HPDE6-E6E7 (cell line): ENCODE results near the gene GALR3.
"Not testable (repeated sequence)": the region's sequence is repeated elsewhere in the genome, so short reads cannot be mapped to it uniquely, and the experiment has no call there.

Source experiments
- DNase-seq: peaks from one replicate; pipeline ENCODE4 v3.0.0; 2011; ENCODE audit warnings: missing footprints; ENCODE audit errors: extremely low spot score

Gene GALR3, protein sequence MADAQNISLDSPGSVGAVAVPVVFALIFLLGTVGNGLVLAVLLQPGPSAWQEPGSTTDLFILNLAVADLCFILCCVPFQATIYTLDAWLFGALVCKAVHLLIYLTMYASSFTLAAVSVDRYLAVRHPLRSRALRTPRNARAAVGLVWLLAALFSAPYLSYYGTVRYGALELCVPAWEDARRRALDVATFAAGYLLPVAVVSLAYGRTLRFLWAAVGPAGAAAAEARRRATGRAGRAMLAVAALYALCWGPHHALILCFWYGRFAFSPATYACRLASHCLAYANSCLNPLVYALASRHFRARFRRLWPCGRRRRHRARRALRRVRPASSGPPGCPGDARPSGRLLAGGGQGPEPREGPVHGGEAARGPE

DNA sequence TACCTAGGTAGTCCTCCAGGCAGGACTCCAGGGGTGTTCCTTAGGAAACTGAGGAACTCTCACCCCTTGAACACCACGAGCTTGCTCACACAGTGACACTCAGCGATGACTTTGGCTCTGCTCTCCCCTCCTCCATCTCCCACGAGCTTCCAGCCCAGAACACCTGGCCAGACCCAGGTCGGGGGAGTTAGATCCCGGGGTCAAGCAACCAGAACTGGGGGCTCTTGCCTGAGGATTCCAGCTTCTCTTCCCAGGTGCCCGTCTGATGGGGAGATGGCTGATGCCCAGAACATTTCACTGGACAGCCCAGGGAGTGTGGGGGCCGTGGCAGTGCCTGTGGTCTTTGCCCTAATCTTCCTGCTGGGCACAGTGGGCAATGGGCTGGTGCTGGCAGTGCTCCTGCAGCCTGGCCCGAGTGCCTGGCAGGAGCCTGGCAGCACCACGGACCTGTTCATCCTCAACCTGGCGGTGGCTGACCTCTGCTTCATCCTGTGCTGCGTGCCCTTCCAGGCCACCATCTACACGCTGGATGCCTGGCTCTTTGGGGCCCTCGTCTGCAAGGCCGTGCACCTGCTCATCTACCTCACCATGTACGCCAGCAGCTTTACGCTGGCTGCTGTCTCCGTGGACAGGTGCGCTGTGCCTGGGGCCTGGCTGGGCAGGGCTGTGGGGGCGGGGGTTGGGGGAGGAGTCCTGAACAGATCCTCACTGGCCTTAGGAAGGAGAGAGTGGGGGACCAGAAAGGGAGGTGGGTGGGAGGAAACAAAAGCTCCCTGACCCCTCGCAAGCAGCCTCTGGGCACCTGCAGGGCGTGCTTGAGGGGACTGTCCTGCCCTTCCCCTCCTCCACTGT lies at the start of gene GALR3:
TSS of gene GALR3 (plus strand) at position 249 of the 852 bp plus-strand sequence. CDS start at position 274, 25 bp downstream.
- DNase-seq = no peak

DNA sequence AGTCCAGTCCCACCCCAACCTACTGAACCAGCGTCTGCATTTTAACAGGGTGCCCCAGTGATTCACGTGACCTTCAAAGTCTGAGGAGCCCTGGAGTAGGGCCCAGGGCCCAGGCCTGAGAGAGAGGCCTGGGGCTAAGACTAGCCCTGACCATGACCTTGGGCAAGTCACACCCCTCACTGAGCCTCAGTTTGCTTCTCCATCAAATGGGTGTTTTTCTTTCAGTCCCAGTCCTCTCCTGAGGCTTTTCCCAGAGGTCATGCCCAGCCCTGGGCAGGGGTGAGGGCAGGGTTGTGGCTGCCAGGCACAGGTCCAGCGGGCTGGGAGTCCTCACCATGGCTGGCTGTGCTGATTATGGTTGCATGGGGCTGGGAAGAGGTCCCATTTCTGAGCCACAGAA lies 48.5 kb upstream of the GALR3 start:
- DNase-seq = no peak

DNA sequence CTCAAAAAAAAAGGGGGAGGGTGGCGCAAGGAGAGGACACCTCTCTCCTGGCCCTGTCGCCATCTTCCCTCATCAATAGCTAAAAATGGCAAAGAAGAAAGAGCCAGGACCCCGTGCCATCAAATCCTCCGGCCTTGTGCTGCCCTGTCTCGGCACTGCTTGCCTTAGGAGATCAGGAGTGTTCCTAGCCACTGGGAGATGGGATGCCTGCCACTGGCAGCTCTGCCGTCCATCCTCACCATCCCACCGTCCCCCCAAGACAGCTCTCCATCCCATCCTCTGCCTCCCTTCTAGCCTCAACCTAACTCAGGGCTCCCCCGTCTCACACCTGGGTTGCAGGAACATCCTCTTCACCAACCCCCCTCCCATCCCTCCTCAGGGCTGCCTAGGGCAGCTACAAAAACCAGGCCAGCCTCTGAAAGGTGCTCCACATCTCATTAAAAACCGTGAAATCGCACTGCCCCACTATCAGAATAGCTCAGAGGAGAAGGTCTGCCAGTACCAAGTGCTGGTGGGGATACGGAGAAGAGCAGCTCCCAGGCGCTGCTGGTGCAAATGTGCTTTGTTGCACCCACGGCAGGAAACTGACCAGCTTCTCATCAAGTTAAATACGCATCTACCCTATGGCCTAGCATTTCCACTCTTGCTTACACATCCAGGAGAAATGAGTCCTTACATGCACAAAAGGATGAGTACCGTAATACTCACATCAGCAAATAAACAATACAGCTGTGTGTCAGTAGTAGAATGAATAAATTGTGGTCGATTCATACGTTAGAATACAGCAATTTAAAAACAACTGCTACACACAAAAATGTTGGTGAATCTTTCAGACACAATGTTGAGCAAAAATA lies 47.2 kb upstream of the GALR3 start:
- DNase-seq = peak; percentile 67

DNA sequence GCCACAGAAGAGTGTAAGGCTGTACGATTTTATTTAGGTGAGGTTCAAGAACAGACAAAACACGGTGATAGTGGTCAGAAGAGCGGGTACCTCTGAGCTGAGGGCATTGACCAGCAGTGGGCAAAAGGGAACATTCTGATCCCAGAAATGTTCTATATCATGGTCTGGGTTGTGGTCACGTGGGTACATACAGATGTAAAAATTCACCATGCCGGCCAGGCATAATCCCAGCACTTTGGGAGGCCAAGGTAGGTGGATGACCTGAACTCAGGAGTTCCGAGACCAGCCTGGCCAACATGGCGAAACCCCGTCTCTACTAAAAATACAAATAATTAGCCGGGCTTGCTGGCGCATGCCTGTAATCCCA lies 46.6 kb upstream of the GALR3 start:
- no peak for DNase-seq

DNA sequence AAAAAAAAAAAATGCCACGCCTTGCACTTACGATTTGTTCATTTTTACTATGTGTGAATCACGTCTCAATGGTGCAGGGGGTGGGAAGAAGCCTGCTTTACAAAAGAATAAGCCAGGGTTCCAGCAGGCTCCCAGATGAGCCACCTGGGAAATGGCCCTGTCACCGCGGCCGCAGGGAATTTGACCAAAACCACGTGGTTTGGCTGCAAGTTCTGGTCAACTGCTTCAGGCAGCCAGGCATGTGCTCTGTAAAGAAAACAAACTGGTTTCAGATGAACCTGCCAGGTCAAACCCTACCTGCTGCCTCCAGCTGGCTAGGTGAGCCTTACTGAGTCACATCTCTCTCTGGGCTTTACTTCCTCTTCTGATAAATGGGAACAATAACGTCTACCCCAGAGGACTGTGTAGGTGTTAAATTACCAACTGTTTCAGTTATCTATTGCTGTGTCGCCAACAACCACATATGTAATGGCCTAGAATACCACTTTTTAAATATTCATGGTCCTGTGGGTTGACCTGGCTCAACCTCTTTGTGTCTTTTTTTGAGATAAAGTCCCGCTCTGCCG lies 46.0 kb upstream of the GALR3 start:
- peak; percentile 83 for DNase-seq

DNA sequence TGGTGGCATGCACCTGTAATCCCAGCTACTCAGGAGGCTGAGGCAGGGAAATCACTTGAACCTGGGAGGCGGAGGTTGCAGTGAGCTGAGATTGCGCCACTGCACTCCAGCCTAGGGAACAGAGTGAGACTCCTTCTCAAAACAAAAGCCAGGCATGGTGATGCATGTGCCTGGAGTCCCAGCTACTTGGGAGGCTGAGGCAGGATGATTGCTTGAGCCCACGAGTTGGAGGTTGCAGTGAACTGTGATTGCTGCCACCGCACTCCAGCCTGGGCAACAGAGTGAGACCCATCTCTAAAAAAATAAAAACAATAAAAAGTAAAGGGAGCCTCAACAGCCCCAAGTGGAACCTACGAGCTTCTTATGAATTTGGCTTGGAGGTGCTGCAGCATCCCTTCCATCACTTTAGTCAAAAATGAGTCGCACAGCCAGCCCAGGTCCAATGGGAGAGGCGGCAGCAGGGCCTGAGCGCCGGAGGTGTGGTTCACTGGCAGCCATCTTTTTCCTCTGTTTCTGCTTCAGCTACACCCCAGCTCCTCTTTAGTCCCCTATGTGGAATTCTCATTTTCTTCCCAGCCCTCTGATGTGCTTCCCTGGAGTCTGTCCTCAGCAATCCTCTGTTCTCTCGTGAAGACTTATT lies 44.7 kb upstream of the GALR3 start:
- no peak for DNase-seq

DNA sequence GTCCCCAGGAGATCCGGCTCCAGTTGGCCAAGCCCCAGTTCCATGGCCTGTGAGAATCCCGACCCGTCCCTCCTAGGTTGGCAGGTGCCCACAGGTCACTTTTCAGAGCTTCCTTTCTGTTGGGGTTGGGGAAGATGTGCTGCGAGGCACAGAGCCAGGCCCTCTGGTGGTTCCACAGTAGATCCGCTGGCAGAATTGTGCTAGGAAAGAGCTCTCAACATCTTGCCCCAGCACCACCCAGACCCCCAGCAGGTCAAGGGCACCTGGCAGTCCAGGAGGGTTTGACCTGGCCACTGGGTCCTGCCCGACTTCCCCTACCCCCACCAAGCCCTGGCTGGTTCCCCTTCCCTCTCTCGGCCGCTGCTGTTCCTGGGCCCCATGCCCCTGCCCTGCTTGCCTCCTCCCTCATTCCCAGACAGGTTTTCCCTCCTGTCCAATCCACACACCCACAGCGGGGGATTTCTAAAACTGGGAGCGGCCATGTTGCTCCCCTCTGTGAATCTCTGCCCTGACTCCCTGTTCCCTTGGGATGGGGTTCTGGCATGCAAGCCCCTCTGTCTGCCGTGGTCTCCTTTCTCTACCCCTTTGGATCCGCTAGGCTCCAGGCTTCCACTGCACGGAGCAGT lies 41.6 kb upstream of the GALR3 start:
- DNase-seq = no peak

DNA sequence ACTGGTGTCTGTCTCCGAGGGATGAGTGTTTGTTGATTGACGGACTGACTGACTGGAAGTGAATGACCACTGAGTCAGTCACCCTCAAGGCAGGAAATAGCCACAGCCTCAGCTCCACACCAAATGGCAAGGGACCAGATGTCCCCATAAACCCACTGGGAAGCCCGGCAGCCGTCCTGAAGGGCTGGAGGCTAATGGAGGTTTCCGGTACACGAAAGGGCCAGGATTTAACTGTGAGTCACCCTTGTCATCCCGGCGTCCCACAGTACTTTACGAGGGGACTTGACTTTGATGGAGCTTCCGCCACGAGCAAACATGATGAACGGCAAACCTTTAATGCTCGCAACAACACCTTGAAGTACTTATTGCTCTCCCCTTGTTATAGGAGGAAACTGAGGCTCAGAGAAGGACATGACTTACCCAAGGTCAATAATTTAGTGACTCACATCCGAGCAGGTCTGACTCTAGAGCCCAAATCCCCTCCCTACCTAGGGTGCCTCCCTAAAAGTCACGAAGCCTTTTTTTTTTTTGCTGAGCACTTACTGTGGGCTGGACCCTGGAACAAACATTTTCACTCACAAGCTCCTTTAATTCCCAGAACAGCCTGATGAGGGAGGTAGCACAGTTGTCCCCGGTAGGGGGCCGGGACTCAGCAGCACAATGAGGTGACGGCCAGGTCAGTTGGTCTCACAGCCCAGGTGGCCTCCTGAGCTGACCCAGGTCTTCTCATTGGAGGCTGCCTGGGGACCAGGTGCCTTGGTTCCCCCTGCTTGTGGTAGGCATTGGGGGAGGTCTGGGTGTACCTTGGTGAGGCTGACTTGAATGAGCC lies 40.6 kb upstream of the GALR3 start:
- DNase-seq = no peak

DNA sequence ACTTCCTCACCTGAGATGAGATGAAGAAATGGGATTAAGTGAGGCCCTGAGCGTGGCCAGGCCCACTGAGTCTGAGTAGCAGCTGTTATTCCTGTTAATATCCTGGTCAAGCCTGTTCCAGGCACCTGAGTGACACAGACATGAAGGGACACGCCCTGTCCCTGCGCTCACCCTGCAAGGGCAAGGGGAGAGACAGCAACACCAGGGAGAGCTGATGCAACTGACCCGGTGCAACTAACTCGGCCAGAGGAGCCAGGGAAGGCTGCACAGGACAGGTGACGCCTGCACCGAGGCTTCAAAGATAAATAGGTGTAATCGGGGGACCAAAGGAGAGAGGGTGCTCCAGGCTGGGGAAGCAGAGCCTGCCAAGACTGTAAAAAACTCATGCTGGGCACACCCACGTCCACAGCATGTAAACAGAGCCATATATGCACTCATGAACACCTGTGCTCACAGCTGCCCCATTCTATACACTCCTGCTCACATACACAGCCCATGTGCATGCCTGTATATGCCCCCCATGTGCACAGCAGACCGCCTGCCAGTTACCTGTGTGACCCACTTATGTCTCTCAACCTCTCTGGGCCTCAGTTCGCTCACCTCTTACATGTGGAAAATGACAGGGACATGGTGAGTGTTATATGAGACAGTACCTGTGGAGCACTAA lies 38.2 kb upstream of the GALR3 start:
- DNase-seq = peak; percentile 58

DNA sequence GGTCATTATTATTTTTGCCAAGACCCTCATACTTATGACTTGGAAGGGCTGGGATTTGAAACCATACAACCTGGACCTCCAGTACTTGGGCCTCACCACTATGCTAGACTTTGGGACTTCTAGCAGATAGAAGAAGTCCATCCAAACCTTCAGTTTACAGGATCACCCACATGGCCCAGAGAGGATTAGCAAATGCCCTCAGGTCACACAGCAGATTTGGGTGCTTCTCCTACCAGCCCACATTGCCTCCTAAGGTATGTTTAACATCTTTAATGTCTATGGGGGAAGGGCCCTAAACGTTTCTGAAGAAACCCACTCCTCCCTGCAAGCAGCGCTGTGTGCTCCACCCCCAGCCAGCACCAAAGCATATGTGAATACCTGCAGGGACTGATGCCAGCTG lies 32.9 kb upstream of the GALR3 start:
- DNase-seq = no peak

DNA sequence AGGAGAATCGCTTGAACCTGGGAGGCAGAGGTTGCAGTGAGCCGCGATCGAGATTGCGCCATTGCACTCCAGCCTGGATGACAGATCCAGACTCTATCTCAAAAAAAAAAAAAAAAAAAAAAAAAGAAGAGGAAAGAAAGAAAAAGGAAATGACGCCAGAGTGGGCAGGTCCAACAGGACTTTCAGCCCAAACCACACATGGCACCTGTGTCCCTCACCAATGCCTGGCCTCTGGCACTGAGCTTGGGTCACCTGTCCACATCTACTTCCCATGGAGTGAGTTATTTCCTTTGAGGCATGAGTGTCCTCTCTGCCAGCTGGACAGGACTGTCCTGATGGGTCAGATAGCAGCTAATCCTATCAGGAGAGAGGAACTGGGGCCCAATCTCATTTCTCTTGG lies 30.7 kb upstream of the GALR3 start:
- no peak for DNase-seq

DNA sequence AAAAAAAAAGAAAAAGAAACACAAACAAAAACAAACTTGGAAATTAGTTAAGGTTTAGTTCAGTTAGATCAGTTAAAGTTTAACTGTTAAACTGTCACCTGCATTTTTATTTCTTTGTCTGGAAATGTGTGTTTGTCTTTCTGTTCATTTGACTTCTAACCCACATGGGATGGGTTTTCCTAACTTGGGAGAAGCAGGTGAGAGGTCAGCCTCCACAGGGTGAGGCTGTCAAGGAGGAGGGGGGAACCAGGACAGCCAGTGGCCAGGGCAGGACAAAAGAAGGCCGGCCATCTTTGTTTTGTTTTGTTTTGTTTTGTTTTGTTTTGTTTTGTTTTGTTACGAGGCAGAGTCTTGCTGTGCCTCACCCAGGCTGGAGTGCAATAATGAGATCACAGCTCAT lies 28.8 kb upstream of the GALR3 start:
- no peak for DNase-seq

DNA sequence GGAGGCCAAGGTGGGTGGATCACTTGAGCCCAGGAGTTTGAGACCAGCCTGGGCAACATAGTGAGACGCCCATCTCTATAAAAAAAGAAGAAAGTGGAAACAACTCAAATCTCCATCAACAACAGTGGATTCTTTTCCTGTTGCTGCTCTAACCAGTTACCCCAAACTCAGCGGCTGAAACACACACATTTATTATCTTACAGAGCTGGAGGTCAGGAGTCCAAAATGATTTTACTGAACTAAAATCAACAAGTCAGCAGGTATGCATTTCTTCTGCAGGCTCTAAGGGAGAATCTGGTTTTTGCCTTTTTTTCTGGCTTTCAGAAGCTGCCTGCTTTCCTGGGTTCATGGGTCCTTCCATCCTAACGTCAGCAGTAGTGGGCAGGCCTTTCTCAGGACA lies 27.1 kb upstream of the GALR3 start:
- no peak for DNase-seq

DNA sequence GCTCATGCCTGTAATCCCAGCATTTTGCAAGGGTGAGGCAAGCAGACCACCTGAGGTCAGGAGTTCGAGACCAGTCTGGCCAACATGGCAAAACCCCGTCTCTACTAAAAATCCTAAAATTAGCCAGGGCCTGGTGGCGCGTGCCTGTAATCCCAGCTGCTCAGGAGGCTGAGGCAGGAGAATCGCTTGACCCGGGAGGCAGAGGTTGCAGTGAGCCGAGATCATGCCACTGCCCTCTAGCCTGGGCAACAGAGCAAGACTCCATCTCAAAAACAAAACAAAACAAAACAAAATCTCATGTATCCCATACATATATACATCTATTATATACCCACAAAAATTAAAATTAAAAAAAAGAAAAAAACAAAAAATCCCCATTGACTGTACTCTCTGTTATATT lies 25.9 kb upstream of the GALR3 start:
- DNase-seq = not testable (repeated sequence)

DNA sequence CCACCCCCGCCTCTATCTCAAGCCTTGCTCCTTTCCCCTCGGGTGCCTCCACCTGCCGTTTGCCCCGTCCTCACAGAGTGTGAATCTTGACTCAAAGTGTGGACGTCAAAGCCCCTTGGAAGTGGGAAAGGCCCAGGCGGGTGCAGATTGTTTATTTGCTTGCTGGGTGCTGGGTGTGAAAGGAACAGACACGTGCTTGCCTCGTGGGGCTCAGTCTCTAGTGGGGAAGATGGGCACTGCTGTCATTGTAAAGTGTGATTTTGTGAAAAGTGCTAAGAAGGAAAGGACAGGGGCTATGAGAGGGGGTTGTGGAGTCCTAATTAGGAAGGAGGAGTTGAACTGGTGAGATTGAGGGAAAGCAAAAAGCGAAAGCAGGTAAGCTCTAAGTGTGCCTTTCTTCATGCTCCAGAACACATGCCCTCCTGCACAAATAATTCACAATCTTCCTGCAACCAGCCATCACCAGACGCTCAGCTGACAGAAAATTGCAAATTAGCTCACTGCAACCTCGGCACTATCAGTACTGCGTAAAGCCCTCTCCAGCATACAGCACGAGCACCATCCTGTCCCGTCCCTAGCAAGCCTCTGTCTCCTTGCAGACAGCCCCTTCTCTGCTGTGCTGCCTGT lies 25.2 kb upstream of the GALR3 start:
- DNase-seq = no peak

DNA sequence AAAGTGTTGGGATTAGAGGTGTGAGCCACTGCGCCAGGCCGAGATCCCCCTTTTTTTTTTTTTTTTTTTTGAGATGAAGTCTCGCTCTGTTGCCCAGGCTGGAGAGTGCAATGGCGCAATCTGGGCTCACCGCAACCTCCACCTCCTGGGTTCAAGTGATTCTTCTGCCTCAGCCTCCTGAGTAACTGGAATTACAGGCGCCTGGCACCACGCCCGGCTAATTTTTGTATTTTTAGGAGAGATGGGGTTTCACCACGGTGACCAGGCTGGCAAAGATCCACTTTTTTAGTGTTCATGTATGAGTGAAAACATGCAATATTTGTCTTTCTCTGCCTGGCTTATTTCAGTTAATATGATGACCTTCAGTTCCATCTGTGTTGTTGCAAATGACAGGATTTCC lies 23.2 kb upstream of the GALR3 start:
- DNase-seq = not testable (repeated sequence)

DNA sequence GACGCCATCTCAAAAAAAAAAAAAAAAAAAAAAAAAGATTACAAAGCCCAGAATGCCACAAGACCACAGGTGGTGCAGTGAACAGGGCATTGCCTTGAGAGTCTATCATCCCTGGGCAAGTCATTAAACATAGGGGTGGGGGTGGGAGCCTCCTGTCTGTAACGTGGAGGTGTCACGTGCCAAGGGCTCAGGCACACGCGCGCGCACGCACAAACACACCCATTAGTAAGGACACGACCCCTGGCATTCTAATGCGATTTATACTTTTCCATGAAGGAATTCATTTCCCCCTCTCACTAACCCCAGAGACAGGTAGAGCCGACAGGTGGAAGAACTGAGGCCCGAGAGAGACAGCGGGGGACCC lies 21.3 kb upstream of the GALR3 start:
- no peak for DNase-seq

DNA sequence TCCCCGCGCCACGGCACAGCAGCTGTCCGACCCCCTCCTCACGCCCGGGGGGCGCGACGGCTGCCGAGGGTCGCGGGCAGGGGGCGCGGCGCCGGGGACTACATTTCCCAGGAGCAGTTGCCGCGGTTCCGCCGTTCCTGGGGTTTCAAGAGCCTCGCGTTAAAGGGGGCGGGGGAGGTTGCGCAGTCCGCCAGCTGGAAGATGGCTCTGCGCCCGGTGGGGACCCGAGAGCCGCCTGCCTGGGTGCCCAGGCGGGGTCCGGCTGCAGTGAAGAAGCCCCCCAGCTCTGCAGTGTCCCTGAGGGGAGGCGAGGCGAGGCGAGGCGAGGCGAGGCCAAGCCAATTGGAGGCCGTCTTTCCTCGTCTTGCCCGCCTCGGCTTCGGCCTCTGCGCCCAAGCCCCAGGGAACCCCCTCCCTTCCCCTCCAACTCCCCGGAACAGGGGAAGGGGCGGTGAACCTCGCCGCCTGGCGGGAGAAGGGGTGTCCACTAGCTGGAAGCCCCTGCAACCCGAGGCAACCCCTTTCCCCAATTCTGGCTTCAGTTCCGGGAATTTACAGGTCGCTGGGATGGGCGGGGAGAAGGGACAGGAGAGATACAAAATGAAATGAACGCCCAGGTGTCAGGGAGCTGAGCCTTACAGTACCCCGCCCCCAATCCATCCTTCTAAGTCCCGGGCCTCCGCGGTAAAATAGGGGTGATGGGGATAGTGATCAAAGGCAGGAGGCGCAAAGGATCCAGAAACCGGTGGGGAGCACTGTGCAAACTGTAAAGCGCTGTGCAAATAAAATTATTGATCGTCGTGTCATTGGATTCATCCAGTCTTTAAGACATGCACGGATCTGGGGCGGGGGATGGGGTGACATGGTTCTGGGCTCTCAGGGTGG lies 20.6 kb upstream of the GALR3 start:
- no peak for DNase-seq
